Ureter (tissue), 1 donor: ENCODE measurements around the gene FICD. TPM values are rescaled to one million over a fixed set of nuclear protein-coding genes. Genes with fewer than 3 reads are reported as not detected.
"Not testable (repeated sequence)": the region's sequence is repeated elsewhere in the genome, so short reads cannot be mapped to it uniquely, and the experiment has no call there.

Source experiments
- DNase-seq: peaks from one replicate; pipeline ENCODE4 v3.0.0-alpha.2; 2020; ENCODE audit warnings: low spot score
- total RNA-seq: library from RNA; stranded (reverse); gene quantifications from one replicate; pipeline ENCODE4 v1.2.4, GENCODE V29; 2023
- donor health status: DM: yes; HTN: yes; CAD: no.

The FICD gene
- total RNA-seq, 1 donor from 2014 or later: 6.4 TPM

GRCh38 chr12:108538146-108538545 is 23.1 kb downstream of the FICD start:
- DNase-seq: no peak

GRCh38 chr12:108538616-108539195 is 23.6 kb downstream of the FICD start:
- DNase-seq: no peak

- no peak for DNase-seq
These were observed 27.2 kb downstream of the FICD start for GRCh38 chr12:108542320-108542719.

- DNase-seq: no peak
These were observed 28.6 kb downstream of the FICD start for GRCh38 chr12:108543652-108544051.

- no peak for DNase-seq
These were observed 32.6 kb downstream of the FICD start for GRCh38 chr12:108547686-108548085.

GRCh38 chr12:108548954-108549521 is 34.0 kb downstream of the FICD start:
- DNase-seq: no peak

- DNase-seq: no peak
These were observed 36.5 kb downstream of the FICD start for GRCh38 chr12:108551535-108551934.

GRCh38 chr12:108553799-108554198 is 38.7 kb downstream of the FICD start:
- no peak for DNase-seq

GRCh38 chr12:108555383-108555782 is 40.3 kb downstream of the FICD start:
- DNase-seq: not testable (repeated sequence)

GRCh38 chr12:108559007-108559655 is 44.1 kb downstream of the FICD start:
- DNase-seq: no peak

- no peak for DNase-seq
These were observed 44.7 kb downstream of the FICD start for GRCh38 chr12:108559748-108560147.

GRCh38 chr12:108560321-108560721 is 45.2 kb downstream of the FICD start:
- no peak for DNase-seq

GRCh38 chr12:108560752-108561719 is 46.0 kb downstream of the FICD start, which contains the start of gene SART3:
Gene SART3 (minus strand): TSS chr12:108561173. CDS start chr12:108561154, 19 bp downstream.
- peak; percentile 77 for DNase-seq

- no peak for DNase-seq
These were observed 46.8 kb downstream of the FICD start for GRCh38 chr12:108561852-108562347.

GRCh38 chr12:108562348-108563135 is 47.5 kb downstream of the FICD start, which contains the start of gene ISCU:
Gene ISCU (plus strand): TSS chr12:108562596. CDS start chr12:108562623, 27 bp downstream.
- peak; percentile 99 for DNase-seq

GRCh38 chr12:108563136-108563803 is 48.2 kb downstream of the FICD start:
- DNase-seq: peak; percentile 86

GRCh38 chr12:108563804-108564151 is 48.7 kb downstream of the FICD start:
- no peak for DNase-seq

GRCh38 chr12:108564724-108565123 is 49.6 kb downstream of the FICD start:
- DNase-seq: no peak

GRCh38 chr12:108565146-108565545 is 50.1 kb downstream of the FICD start:
- DNase-seq: no peak

GRCh38 chr12:108565976-108566375 is 50.9 kb downstream of the FICD start:
- DNase-seq: peak; percentile 83
